ENCODE measurements around the gene FAM193B.

FAM193B gene

GRCh38 chr5:177552839-177553455, 1.4 kb downstream of the FAM193B start:
- Histone ChIP-seq H3K27me3 (replicated peaks in 2 of 5; ENCODE audit: control insufficient read depth in 4 of 5, insufficient read depth in 5 of 5, low read length in 4 of 5) (no peaks in the 10 kb centered on the region), H3K27ac (ENCODE audit: insufficient read depth in 1 of 2, low read depth in 1 of 2, low read length in 2 of 2, poor library complexity in 1 of 2, severe bottlenecking in 2 of 2) (no peak overlapping the region), H3K4me3 (ENCODE audit: control insufficient read depth in 1 of 7, extremely low read depth in 1 of 7, insufficient read depth in 4 of 7, low read depth in 2 of 7, low read length in 6 of 7) (peak overlapping the region in 6 of 7 experiments; percentile 77 to 91 (median 85)), H3K4me1 (ENCODE audit: control extremely low read depth in 1 of 4, control insufficient read depth in 4 of 4, insufficient read depth in 4 of 4, low read length in 3 of 4) (peaks cover 4 to 30% (median 24%) of the 10 kb centered on the region in 4 experiments), H3K9me3 (ENCODE audit: control extremely low read depth in 1 of 5, control insufficient read depth in 4 of 5, insufficient read depth in 2 of 5, low read depth in 1 of 5, low read length in 4 of 5) (no peaks in the 10 kb centered on the region), H3K36me3 (ENCODE audit: control insufficient read depth in 4 of 4, insufficient read depth in 4 of 4, low read length in 3 of 4) (peaks cover 2 to 22% (median 8%) of the 10 kb centered on the region in 4 experiments)
- CTCF ChIA-PET: interaction anchor here (0.6 to 1.1 kb wide), 2 partner anchors 14 to 235 kb away, joined by 3 read pairs; no protein-coding TSS in a partner anchor
- DNase-seq: no peak
- WGBS (ENCODE audit: insufficient coverage): 83% methylated on average over 11 of the region's 16 CpGs
- POLR2A ChIA-PET: no interaction called here

- CTCF ChIA-PET: interaction anchor here (1.7 kb wide), 1 partner anchor 29 kb away, joined by 5 read pairs; no protein-coding TSS in a partner anchor
- H3K4me3 ChIP-seq (ENCODE audit: control insufficient read depth in 1 of 7, extremely low read depth in 1 of 7, insufficient read depth in 4 of 7, low read depth in 2 of 7, low read length in 6 of 7): no peak overlapping the region
- POLR2A ChIA-PET: no interaction called here
- DNase-seq: no peak
- H3K27ac ChIP-seq (ENCODE audit: insufficient read depth in 1 of 2, low read depth in 1 of 2, low read length in 2 of 2, poor library complexity in 1 of 2, severe bottlenecking in 2 of 2): no peak overlapping the region
- H3K9me3 ChIP-seq (ENCODE audit: control extremely low read depth in 1 of 5, control insufficient read depth in 4 of 5, insufficient read depth in 2 of 5, low read depth in 1 of 5, low read length in 4 of 5): no peaks in the 10 kb centered on the region
- peaks cover 2 to 27% (median 8%) of the 10 kb centered on the region in 4 experiments for H3K36me3 ChIP-seq (ENCODE audit: control insufficient read depth in 4 of 4, insufficient read depth in 4 of 4, low read length in 3 of 4)
- WGBS (ENCODE audit: insufficient coverage): no CpG with 5 or more reads among the region's 1 CpG
- no peaks in the 10 kb centered on the region for H3K27me3 ChIP-seq (replicated peaks in 2 of 5; ENCODE audit: control insufficient read depth in 4 of 5, insufficient read depth in 5 of 5, low read length in 4 of 5)
- peaks cover 4 to 25% (median 18%) of the 10 kb centered on the region in 4 experiments for H3K4me1 ChIP-seq (ENCODE audit: control extremely low read depth in 1 of 4, control insufficient read depth in 4 of 4, insufficient read depth in 4 of 4, low read length in 3 of 4)
Measured at GRCh38 chr5:177550122-177550521, 4.2 kb downstream of the FAM193B start.

DNA sequence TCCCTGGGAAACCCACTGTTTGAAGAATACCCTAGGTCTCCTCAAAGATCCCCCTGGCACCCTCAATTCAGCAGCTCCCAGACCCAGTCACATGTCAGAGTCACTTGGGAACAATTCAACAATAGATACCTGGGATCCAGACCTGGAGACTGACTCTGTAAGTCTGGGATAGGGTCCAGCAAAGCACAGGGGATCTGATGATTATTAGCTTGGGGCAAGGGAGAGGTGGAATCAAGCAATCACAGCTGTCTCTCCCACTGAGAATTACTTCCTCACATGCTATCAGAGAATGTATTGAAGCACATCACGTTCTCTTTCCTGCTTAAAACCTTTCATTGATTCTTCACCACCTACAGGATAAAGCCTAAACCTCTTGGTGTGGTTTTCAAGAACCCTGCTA, 5.9 kb downstream of the FAM193B start:
- WGBS (ENCODE audit: insufficient coverage): 57% methylated on average over 1 of the region's 1 CpG
- Histone ChIP-seq H3K27me3 (replicated peaks in 2 of 5; ENCODE audit: control insufficient read depth in 4 of 5, insufficient read depth in 5 of 5, low read length in 4 of 5) (no peaks in the 10 kb centered on the region), H3K27ac (ENCODE audit: insufficient read depth in 1 of 2, low read depth in 1 of 2, low read length in 2 of 2, poor library complexity in 1 of 2, severe bottlenecking in 2 of 2) (no peak overlapping the region), H3K4me3 (ENCODE audit: control insufficient read depth in 1 of 7, extremely low read depth in 1 of 7, insufficient read depth in 4 of 7, low read depth in 2 of 7, low read length in 6 of 7) (no peak overlapping the region), H3K36me3 (ENCODE audit: control insufficient read depth in 4 of 4, insufficient read depth in 4 of 4, low read length in 3 of 4) (peaks cover 2 to 27% (median 8%) of the 10 kb centered on the region in 4 experiments), H3K4me1 (ENCODE audit: control extremely low read depth in 1 of 4, control insufficient read depth in 4 of 4, insufficient read depth in 4 of 4, low read length in 3 of 4) (peaks cover 0 to 22% (median 10%) of the 10 kb centered on the region in 4 experiments), H3K9me3 (ENCODE audit: control extremely low read depth in 1 of 5, control insufficient read depth in 4 of 5, insufficient read depth in 2 of 5, low read depth in 1 of 5, low read length in 4 of 5) (no peaks in the 10 kb centered on the region)
- ChIA-PET CTCF (interaction anchor here (0.9 kb wide), 1 partner anchor 45 kb away, joined by 3 read pairs; no protein-coding TSS in a partner anchor), POLR2A (interaction anchor here (0.5 kb wide), 1 partner anchor 13 kb away, joined by 3 read pairs; no protein-coding TSS in a partner anchor)
- DNase-seq: no peak

- DNase-seq: no peak
- Histone ChIP-seq H3K27ac (ENCODE audit: insufficient read depth in 1 of 2, low read depth in 1 of 2, low read length in 2 of 2, poor library complexity in 1 of 2, severe bottlenecking in 2 of 2) (no peak overlapping the region), H3K9me3 (ENCODE audit: control extremely low read depth in 1 of 5, control insufficient read depth in 4 of 5, insufficient read depth in 2 of 5, low read depth in 1 of 5, low read length in 4 of 5) (no peaks in the 10 kb centered on the region), H3K27me3 (replicated peaks in 2 of 5; ENCODE audit: control insufficient read depth in 4 of 5, insufficient read depth in 5 of 5, low read length in 4 of 5) (no peaks in the 10 kb centered on the region), H3K4me1 (ENCODE audit: control extremely low read depth in 1 of 4, control insufficient read depth in 4 of 4, insufficient read depth in 4 of 4, low read length in 3 of 4) (peaks cover 0 to 14% (median 2%) of the 10 kb centered on the region in 4 experiments), H3K36me3 (ENCODE audit: control insufficient read depth in 4 of 4, insufficient read depth in 4 of 4, low read length in 3 of 4) (peaks cover 2 to 28% (median 9%) of the 10 kb centered on the region in 4 experiments), H3K4me3 (ENCODE audit: control insufficient read depth in 1 of 7, extremely low read depth in 1 of 7, insufficient read depth in 4 of 7, low read depth in 2 of 7, low read length in 6 of 7) (no peak overlapping the region)
- WGBS (ENCODE audit: insufficient coverage): 72% methylated on average over 2 of the region's 3 CpGs
- CTCF ChIA-PET: interaction anchor here (0.7 to 0.9 kb wide), 2 partner anchors 39 to 44 kb away, joined by 3 read pairs; no protein-coding TSS in a partner anchor
- POLR2A ChIA-PET: no interaction called here
Measured at GRCh38 chr5:177547736-177548135, 6.6 kb downstream of the FAM193B start.

DNA sequence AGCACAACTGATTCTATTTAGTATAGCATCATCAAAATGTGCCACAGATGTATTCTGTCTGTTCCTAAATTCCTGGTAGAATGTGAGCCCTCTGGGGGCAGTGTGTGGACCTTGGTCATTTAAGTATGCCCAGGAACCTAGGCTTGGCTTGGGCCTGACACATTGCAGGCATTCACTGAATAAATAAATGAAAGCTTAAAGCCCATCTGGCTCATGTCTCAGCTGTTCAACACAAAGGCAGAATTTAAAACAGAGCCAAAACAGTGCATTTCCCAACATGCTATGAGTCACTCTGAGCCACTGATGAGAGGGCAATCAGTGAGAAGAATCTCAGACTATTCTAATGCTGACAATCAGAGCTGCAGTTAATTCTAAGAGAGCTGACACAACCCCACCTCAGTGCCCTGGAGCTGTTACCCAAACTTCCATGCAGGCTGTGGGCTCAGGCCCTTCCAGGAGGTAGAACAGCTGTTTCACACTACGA, 8.1 kb downstream of the FAM193B start:
- WGBS (ENCODE audit: insufficient coverage): 100% methylated on average over 1 of the region's 1 CpG
- Histone ChIP-seq H3K4me1 (ENCODE audit: control extremely low read depth in 1 of 4, control insufficient read depth in 4 of 4, insufficient read depth in 4 of 4, low read length in 3 of 4) (peaks cover 0 to 12% (median 0%) of the 10 kb centered on the region in 4 experiments), H3K9me3 (ENCODE audit: control extremely low read depth in 1 of 5, control insufficient read depth in 4 of 5, insufficient read depth in 2 of 5, low read depth in 1 of 5, low read length in 4 of 5) (no peaks in the 10 kb centered on the region), H3K27ac (ENCODE audit: insufficient read depth in 1 of 2, low read depth in 1 of 2, low read length in 2 of 2, poor library complexity in 1 of 2, severe bottlenecking in 2 of 2) (no peak overlapping the region), H3K36me3 (ENCODE audit: control insufficient read depth in 4 of 4, insufficient read depth in 4 of 4, low read length in 3 of 4) (peaks cover 4 to 23% (median 11%) of the 10 kb centered on the region in 4 experiments), H3K4me3 (ENCODE audit: control insufficient read depth in 1 of 7, extremely low read depth in 1 of 7, insufficient read depth in 4 of 7, low read depth in 2 of 7, low read length in 6 of 7) (no peak overlapping the region), H3K27me3 (replicated peaks in 2 of 5; ENCODE audit: control insufficient read depth in 4 of 5, insufficient read depth in 5 of 5, low read length in 4 of 5) (no peaks in the 10 kb centered on the region)
- ChIA-PET POLR2A (no interaction called here), CTCF (interaction anchor here (1.0 to 4.4 kb wide), 4 partner anchors 9 to 121 kb away, joined by 3 to 16 read pairs (median 3); no protein-coding TSS in a partner anchor)
- peak in 2 of 3 donors; percentile 18 to 24 for DNase-seq

GRCh38 chr5:177545487-177546257, 8.7 kb downstream of the FAM193B start:
- DNase-seq: peak in 2 of 3 donors; percentile 15 to 20

More at GRCh38 chr5:177545487-177546257, 8.7 kb downstream of the FAM193B start:
- POLR2A ChIA-PET: interaction anchor here (0.6 kb wide), 1 partner anchor 34 kb away, joined by 3 read pairs; no protein-coding TSS in a partner anchor
- CTCF ChIA-PET: interaction anchor here (1.0 to 4.4 kb wide), 4 partner anchors 10 to 120 kb away, joined by 3 to 16 read pairs (median 3); no protein-coding TSS in a partner anchor
- WGBS (ENCODE audit: insufficient coverage): 89% methylated on average over 4 of the region's 4 CpGs
- Histone ChIP-seq H3K27me3 (replicated peaks in 2 of 5; ENCODE audit: control insufficient read depth in 4 of 5, insufficient read depth in 5 of 5, low read length in 4 of 5) (no peaks in the 10 kb centered on the region), H3K27ac (ENCODE audit: insufficient read depth in 1 of 2, low read depth in 1 of 2, low read length in 2 of 2, poor library complexity in 1 of 2, severe bottlenecking in 2 of 2) (no peak overlapping the region), H3K9me3 (ENCODE audit: control extremely low read depth in 1 of 5, control insufficient read depth in 4 of 5, insufficient read depth in 2 of 5, low read depth in 1 of 5, low read length in 4 of 5) (no peaks in the 10 kb centered on the region), H3K36me3 (ENCODE audit: control insufficient read depth in 4 of 4, insufficient read depth in 4 of 4, low read length in 3 of 4) (peaks cover 4 to 19% (median 10%) of the 10 kb centered on the region in 4 experiments), H3K4me3 (ENCODE audit: control insufficient read depth in 1 of 7, extremely low read depth in 1 of 7, insufficient read depth in 4 of 7, low read depth in 2 of 7, low read length in 6 of 7) (no peak overlapping the region), H3K4me1 (ENCODE audit: control extremely low read depth in 1 of 4, control insufficient read depth in 4 of 4, insufficient read depth in 4 of 4, low read length in 3 of 4) (peaks cover 0 to 12% (median 0%) of the 10 kb centered on the region in 4 experiments)
